ENCODE measurements around the gene CCSER2. TPM values are rescaled to one million over a fixed set of nuclear protein-coding genes. Genes with fewer than 3 reads are reported as not detected.
A peak's percentile ranks its signal among the peaks of the same experiment; 100 is the strongest.

Gene CCSER2
- total RNA-seq, 1 donor, result 40.8 TPM

DNA sequence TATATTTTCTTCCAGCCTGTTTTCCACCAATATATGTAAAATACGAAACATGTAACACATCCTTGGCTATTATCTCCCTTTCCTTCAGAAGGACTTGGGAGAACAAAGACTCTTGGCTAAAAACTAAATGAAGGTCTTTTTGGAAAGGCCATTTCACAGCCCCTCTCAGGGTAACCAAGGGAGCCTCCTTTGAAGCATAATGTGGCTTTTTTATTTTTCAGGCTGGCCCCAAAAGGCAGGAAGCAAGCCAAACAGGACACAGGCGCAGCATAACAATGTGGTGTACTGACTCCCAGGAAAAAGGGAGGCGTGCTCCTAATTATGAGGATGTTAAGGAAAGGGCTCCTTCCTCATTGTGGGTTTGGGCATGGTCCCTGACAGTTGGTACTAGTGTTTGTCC, 30.3 kb upstream of the CCSER2 start:
- TF ChIP-seq, protein P1, sequence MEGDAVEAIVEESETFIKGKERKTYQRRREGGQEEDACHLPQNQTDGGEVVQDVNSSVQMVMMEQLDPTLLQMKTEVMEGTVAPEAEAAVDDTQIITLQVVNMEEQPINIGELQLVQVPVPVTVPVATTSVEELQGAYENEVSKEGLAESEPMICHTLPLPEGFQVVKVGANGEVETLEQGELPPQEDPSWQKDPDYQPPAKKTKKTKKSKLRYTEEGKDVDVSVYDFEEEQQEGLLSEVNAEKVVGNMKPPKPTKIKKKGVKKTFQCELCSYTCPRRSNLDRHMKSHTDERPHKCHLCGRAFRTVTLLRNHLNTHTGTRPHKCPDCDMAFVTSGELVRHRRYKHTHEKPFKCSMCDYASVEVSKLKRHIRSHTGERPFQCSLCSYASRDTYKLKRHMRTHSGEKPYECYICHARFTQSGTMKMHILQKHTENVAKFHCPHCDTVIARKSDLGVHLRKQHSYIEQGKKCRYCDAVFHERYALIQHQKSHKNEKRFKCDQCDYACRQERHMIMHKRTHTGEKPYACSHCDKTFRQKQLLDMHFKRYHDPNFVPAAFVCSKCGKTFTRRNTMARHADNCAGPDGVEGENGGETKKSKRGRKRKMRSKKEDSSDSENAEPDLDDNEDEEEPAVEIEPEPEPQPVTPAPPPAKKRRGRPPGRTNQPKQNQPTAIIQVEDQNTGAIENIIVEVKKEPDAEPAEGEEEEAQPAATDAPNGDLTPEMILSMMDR (IDR thresholded peaks at IDR 0.05; ENCODE audit: insufficient read depth, low read length), result no peak
- no peak for DNase-seq (ENCODE audit: low read depth)

DNA sequence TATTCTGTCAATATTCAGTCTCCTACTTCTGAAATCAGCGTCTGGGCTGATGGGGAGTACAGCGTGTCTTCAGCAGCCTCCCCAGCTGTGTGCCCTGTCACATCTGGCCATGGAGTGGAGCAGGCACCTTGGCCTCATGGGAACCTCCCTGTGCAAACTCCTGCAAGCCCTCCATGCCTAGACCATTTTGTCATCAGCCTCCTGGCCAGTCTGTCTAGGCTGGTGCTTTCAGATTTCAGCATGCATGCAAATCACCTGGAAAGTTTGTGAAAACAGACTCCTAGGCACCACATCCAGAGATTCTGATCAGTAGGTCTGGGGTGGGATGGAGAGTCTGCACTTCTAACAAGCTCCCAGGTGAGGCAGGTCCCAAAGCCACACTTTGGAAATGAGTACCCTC, 26.2 kb upstream of the CCSER2 start:
- H3K4me3 ChIP-seq (ENCODE audit: low read depth, low read length), result no peak overlapping the region
- no peak for DNase-seq (ENCODE audit: low read depth)
- TF ChIP-seq, protein P1 (IDR thresholded peaks at IDR 0.05; ENCODE audit: insufficient read depth, low read length), result no peak

More for the DNA sequence above, 30.3 kb upstream of the CCSER2 start:
- no peak overlapping the region for H3K4me3 ChIP-seq (ENCODE audit: low read depth, low read length)

DNA sequence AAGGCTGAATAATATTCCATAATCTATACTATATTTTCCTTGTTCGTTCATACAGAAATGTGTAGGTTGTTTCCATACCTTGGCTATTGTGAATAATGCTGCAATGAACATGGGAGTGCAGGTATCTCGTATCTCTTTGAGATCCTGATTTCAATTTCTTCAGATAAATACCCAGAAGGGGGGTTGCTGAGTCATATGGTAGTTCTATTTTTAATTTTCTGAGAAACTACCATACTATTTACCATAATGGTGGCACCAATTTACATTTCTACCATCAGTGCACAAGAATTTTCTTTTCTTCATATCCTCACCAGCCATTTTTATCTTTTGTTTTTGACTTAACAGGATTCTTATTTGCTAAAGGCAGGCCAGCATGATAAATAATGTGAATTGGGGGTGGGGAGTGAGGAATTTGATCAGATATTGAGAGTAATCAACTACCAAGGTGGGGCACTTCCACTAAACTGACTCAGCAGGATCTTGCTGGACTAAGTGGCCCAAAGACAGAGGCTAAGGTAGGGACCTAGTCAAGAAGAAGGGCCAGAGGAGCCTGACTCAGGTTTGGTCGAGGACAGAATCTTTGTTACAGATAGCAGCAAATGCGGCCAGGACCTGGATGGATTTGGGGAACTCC, 21.5 kb upstream of the CCSER2 start:
- no peak overlapping the region for H3K4me3 ChIP-seq (ENCODE audit: low read depth, low read length)
- DNase-seq (ENCODE audit: low read depth), result no peak
- TF ChIP-seq, protein P1 (IDR thresholded peaks at IDR 0.05; ENCODE audit: insufficient read depth, low read length), result no peak

DNA sequence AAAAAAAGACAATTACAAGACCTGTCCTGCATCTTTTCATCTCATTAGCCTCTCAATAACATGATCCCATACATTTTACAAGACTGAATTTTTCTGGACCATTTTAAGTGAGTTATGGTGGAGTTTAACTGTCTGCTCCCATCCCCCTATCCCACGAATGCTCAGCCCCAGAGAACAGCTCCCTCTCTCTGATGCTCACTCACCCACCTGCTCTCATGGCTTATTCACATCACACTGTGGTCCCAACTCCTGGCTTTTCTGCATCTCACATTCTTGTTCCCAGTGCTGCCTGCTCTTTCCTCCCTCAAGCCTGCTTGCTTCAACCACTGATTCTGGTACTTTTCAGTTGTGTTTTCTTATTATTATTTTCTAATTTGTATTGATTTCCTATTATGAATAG, 20.4 kb upstream of the CCSER2 start:
- no peak for DNase-seq (ENCODE audit: low read depth)
- TF ChIP-seq, protein P1 (IDR thresholded peaks at IDR 0.05; ENCODE audit: insufficient read depth, low read length), result no peak
- no peak overlapping the region for H3K4me3 ChIP-seq (ENCODE audit: low read depth, low read length)

DNA sequence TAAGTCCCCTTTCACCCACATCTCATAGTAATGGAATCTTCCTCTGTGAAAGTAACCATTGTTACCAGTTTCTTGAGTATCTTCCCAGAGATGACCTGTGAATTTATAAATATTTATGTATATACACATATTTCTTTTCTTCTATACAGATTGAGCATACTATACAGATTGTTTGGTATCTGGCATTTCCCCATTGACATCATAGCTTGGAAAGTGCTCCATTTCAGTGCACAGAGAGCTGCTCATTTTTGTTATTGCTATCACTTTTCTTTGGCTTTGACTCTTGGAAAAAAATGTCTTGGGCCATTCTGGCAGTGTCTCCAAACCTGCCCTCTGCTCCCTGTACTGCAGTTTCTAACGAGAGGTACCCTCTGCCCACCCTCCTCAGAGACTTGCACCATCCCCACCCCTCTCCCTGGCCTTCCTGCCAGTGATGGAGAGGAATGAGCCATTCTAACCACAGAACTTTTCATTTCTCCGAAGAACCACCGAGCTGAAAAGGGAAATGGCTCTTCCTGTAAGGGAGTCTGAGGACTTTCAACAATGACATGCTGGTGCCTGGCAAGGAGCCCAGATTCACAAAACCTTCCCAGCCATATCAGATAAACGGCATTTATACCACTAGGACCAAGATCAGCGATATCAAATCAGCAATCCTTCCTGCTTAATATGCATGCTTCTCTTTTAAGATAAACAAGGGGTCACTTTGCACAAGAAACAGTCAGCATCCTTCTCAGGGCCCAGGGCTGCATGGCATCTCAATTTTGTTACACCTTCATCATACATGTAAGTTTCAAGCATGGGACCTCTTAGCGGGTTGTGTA, 19.7 kb upstream of the CCSER2 start:
- DNase-seq (ENCODE audit: low read depth), result peak; percentile 70
- H3K4me3 ChIP-seq (ENCODE audit: low read depth, low read length), result no peak overlapping the region
- TF ChIP-seq, protein P1 (IDR thresholded peaks at IDR 0.05; ENCODE audit: insufficient read depth, low read length), result no peak

DNA sequence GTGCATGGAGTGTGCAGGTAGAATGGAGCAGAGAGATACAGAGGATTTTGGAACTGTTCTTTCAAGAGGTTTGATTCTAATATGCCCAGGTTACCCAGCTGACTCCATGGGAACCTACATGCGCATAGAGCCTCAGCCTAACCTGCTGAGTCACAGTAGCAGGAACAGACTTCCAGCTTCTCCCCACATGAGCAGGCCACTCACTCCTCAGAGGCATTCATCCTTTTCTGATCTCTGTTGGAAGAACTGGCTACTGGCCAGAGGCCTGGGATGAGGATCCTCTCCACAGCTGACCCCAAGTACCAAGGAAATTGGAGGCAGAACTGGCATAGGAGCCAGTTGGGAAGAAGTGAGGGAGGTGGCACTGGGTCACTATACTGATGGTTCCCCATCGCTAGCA, 17.9 kb upstream of the CCSER2 start:
- H3K4me3 ChIP-seq (ENCODE audit: low read depth, low read length), result no peak overlapping the region
- TF ChIP-seq, protein P1 (IDR thresholded peaks at IDR 0.05; ENCODE audit: insufficient read depth, low read length), result no peak
- DNase-seq (ENCODE audit: low read depth), result peak; percentile 23
